ENCODE results near the gene STARD13. TPM values are rescaled to one million over a fixed set of nuclear protein-coding genes. Genes with fewer than 3 reads are reported as not detected.
A peak's percentile ranks its signal among the peaks of the same experiment; 100 is the strongest.

Gene STARD13
- total RNA-seq, 1 experiment from 2014 or later: 26.6 TPM

DNA sequence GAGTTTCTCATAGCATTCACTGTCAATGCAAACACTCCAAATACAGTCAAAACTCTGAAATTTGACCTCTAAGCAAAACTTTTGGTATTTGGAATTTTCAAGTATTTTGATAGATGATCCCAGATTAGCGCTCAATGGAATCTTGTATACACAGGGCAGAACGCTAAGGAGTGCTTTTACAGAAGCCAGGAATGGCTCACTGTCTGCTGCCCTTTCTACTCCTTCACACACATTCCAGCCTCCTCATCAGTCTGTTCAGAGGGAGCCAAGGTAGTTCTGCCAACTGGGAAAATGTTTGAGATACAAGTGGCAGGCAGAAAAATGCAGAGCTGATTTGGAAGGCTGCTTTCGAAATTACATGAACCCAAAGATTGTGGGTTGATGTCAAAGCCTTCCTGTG is 4.4 kb upstream of the STARD13 start:
- Histone ChIP-seq H3K79me2 (ENCODE audit: low read length) (peaks cover 5% of the 10 kb centered on the region), H3K9ac (ENCODE audit: low read length) (no peak overlapping the region), H3K4me2 (ENCODE audit: low read length) (no peak overlapping the region), H3K4me1 (ENCODE audit: insufficient read depth, low read length) (peaks cover 7% of the 10 kb centered on the region), H3F3A (ENCODE audit: low read length, unreplicated experiment) (no peaks in the 10 kb centered on the region), H3K4me3 (ENCODE audit: low read length) (no peak overlapping the region), H3K36me3 (ENCODE audit: low read depth, low read length) (no peaks in the 10 kb centered on the region), H3K27me3 (ENCODE audit: low read length) (no peaks in the 10 kb centered on the region), H3K27ac (ENCODE audit: low read length) (no peak overlapping the region), H3K9me2 (replicated peaks; ENCODE audit: low read length) (no peaks in the 10 kb centered on the region), H3K9me3 (ENCODE audit: low read length) (no peaks in the 10 kb centered on the region), H4K20me1 (ENCODE audit: low read length) (no peaks in the 10 kb centered on the region), H2AFZ (ENCODE audit: low read length) (no peak overlapping the region)
- DNase-seq (no peak), ATAC-seq (no peak)
- TF ChIP-seq EZH2 (IDR thresholded peaks at IDR 0.05; ENCODE audit: low read length, unreplicated experiment) (no peak), EZH2phosphoT487 (IDR thresholded peaks at IDR 0.05; ENCODE audit: borderline replicate concordance, low read length) (no peak)
- TF ChIP-seq, protein P1, sequence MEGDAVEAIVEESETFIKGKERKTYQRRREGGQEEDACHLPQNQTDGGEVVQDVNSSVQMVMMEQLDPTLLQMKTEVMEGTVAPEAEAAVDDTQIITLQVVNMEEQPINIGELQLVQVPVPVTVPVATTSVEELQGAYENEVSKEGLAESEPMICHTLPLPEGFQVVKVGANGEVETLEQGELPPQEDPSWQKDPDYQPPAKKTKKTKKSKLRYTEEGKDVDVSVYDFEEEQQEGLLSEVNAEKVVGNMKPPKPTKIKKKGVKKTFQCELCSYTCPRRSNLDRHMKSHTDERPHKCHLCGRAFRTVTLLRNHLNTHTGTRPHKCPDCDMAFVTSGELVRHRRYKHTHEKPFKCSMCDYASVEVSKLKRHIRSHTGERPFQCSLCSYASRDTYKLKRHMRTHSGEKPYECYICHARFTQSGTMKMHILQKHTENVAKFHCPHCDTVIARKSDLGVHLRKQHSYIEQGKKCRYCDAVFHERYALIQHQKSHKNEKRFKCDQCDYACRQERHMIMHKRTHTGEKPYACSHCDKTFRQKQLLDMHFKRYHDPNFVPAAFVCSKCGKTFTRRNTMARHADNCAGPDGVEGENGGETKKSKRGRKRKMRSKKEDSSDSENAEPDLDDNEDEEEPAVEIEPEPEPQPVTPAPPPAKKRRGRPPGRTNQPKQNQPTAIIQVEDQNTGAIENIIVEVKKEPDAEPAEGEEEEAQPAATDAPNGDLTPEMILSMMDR (conservative IDR thresholded peaks at IDR 0.05; ENCODE audit: low read depth, low read length): no peak
- no TSS peak for BruUV-seq (replicated peaks)
- intact Hi-C loops (cut with micrococcal nuclease): loop anchor here (10.0 kb wide), 3 partner anchors 155 to 705 kb away; partner anchors contain the start of gene PDS5B
- ChIA-PET POLR2A (ENCODE audit: unreplicated experiment) (no interaction called here), CTCF (no interaction called here)

DNA sequence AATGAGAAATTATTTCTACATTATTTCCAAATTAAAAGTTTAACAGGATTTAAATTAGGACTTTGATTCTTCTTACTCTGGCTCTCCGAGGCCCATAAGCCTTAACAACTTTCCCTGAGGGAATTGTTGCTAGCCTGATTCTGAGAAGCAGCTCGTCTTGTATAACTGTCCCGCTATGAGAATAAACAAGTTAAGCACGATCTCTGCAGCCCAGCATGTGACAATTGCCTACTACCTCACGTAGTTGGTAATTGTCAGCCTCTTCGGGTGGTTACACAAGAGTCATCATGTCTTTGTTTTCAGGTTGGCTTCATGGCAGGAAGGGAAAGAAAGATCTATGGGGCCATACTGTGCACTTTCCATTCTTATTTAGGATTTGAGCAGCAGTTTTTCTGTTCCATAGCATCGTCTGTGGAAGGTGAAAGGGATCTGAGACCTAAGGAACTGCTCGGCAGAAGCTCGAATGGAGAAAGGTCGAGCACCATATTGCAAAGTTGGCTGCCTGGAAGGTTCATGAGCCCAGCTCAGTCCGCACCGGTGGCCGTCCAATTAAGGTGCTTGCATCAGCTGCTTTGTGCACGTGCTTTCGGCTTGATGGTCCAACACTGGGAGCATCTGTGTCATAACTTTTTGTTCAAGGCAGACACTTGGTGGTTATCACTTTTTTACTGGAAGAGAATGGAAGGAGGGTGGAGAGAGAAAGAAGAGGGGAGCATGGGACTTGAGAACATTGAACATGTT is 1.8 kb upstream of the STARD13 start:
- Histone ChIP-seq H3K36me3 (ENCODE audit: low read depth, low read length) (no peaks in the 10 kb centered on the region; the same call in 1 of the 2 replicates), H3K79me2 (ENCODE audit: low read length) (peaks cover 31% of the 10 kb centered on the region), H3K27ac (ENCODE audit: low read length) (no peak overlapping the region), H3K4me3 (ENCODE audit: low read length) (no peak overlapping the region), H3F3A (ENCODE audit: low read length, unreplicated experiment) (no peaks in the 10 kb centered on the region), H3K27me3 (ENCODE audit: low read length) (no peaks in the 10 kb centered on the region), H3K9me3 (ENCODE audit: low read length) (no peaks in the 10 kb centered on the region), H3K9me2 (replicated peaks; ENCODE audit: low read length) (no peaks in the 10 kb centered on the region), H3K4me2 (ENCODE audit: low read length) (no peak overlapping the region), H4K20me1 (ENCODE audit: low read length) (no peaks in the 10 kb centered on the region), H3K9ac (ENCODE audit: low read length) (no peak overlapping the region), H3K4me1 (ENCODE audit: insufficient read depth, low read length) (peaks cover 19% of the 10 kb centered on the region), H2AFZ (ENCODE audit: low read length) (no peak overlapping the region)
- intact Hi-C loops (cut with micrococcal nuclease): loop anchor here (10.0 kb wide), 3 partner anchors 157 to 703 kb away; partner anchors contain the start of gene PDS5B
- CTCF ChIA-PET: no interaction called here
- no peak for ATAC-seq
- no TSS peak for BruUV-seq (replicated peaks)
- POLR2A ChIA-PET (ENCODE audit: unreplicated experiment): no interaction called here
- no peak for DNase-seq
- no peak for TF ChIP-seq EZH2phosphoT487 (IDR thresholded peaks at IDR 0.05; ENCODE audit: borderline replicate concordance, low read length)
- no peak for TF ChIP-seq EZH2 (IDR thresholded peaks at IDR 0.05; ENCODE audit: low read length, unreplicated experiment)

DNA sequence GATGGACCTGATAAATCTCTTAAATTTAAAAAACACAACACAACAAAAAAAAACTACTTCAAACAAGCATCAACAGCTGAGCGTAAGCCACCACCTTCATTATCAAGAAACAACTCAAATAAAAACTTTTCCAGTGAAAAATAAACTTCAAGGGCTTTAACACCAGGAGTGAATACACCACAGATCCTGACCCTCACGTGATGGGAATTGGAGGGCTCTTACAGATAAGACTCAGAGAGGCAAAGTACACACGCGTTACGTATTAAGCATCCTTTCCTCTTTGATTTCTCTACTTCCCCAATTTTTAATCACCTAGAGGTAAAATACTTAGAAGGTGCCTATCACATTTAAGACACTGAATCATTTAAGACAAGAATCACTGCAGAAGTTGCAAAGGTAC is 573 bp upstream of the STARD13 start:
- Histone ChIP-seq H3K79me2 (ENCODE audit: low read length) (peaks cover 43% of the 10 kb centered on the region), H3K27ac (ENCODE audit: low read length) (peak overlapping the region; percentile 95), H3K27me3 (ENCODE audit: low read length) (no peaks in the 10 kb centered on the region), H3K9ac (ENCODE audit: low read length) (peak overlapping the region; percentile 84), H2AFZ (ENCODE audit: low read length) (peak overlapping the region; percentile 66), H3K4me2 (ENCODE audit: low read length) (peak overlapping the region; percentile 92), H3F3A (ENCODE audit: low read length, unreplicated experiment) (peaks cover 7% of the 10 kb centered on the region), H3K9me3 (ENCODE audit: low read length) (no peaks in the 10 kb centered on the region), H3K36me3 (ENCODE audit: low read depth, low read length) (no peaks in the 10 kb centered on the region; the same call in 1 of the 2 replicates), H4K20me1 (ENCODE audit: low read length) (no peaks in the 10 kb centered on the region), H3K9me2 (replicated peaks; ENCODE audit: low read length) (no peaks in the 10 kb centered on the region), H3K4me1 (ENCODE audit: insufficient read depth, low read length) (peaks cover 31% of the 10 kb centered on the region), H3K4me3 (ENCODE audit: low read length) (peak overlapping the region; percentile 83)
- intact Hi-C loops (cut with micrococcal nuclease): loop anchor here (10.0 kb wide), 3 partner anchors 159 to 701 kb away; partner anchors contain the start of gene PDS5B
- BruUV-seq (replicated peaks): TSS peak; percentile 86
- TF ChIP-seq, protein P1 (conservative IDR thresholded peaks at IDR 0.05; ENCODE audit: low read depth, low read length): no peak
- no peak for TF ChIP-seq EZH2phosphoT487 (IDR thresholded peaks at IDR 0.05; ENCODE audit: borderline replicate concordance, low read length)
- TF ChIP-seq EZH2 (IDR thresholded peaks at IDR 0.05; ENCODE audit: low read length, unreplicated experiment): no peak
- no peak for ATAC-seq
- ChIA-PET POLR2A (ENCODE audit: unreplicated experiment) (interaction anchor here (0.6 kb wide), 1 partner anchor 257 kb away, joined by 6 read pairs; no protein-coding TSS in a partner anchor), CTCF (interaction anchor here (0.9 to 1.2 kb wide), 3 partner anchors 58 to 201 kb away, joined by 3 to 7 read pairs (median 4); no protein-coding TSS in a partner anchor)
- no peak for DNase-seq
